Measurements from ENCODE around the gene VPS50.
"Not testable (repeated sequence)": the region's sequence is repeated elsewhere in the genome, so short reads cannot be mapped to it uniquely, and the experiment has no call there.

GRCh38 chr7:93342178-93342577, 110.0 kb downstream of the VPS50 start:
- not testable (repeated sequence) for TF ChIP-seq POLR2A (IDR thresholded peaks at IDR 0.05); CTCF (IDR thresholded peaks at IDR 0.05); EP300 (IDR thresholded peaks at IDR 0.05; ENCODE audit: low read depth)

All from transverse colon (tissue), 3 donors.